Measurements from ENCODE around the gene SLC25A45. TPM values are rescaled to one million over a fixed set of nuclear protein-coding genes. Genes with fewer than 3 reads are reported as not detected.

The SLC25A45 gene
- total RNA-seq, 1 experiment from 2014 or later = 1.1 TPM

DNA sequence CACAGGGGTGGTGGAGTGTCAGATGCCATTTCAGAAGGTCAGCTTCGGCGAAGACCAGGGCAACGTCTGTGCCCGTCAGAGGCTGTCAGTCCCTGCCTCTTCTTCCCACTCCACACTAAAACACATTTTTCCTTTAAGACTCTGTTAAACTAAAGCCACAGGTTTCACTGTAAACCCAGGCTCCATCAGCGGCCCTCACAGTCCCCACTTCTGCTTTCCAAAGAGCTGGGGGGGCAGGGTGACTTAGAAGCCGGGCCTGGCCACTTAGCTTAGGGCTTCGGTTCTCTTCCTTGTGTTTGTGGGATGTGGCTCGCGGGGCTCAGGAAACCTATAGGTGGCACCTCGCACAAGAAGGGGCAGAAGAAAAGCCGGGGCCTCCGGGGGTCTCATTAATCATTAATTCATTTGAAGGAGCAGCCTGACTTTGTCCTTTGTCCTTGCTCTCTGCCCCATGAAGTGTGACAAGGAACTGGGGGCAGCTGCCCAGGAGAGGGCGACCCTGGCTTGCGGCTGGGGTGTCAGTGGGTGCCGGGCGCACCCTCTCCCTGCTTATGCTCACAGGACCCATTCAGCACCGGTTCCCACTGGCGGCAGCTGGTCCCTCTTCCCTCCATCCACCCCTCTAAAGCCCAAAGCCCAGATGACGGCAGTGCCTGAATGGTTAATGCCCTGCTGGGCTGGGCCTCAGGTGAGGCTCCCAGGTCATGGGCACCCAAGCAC is 4.1 kb downstream of the SLC25A45 start:
- peak; percentile 44 for DNase-seq (ENCODE audit: low read depth)
- in situ Hi-C loops (cut with HindIII; ENCODE audit: low pct_unique_long_range_greater_than_20kb, low sequenced_read_pairs) = no loop called here

DNA sequence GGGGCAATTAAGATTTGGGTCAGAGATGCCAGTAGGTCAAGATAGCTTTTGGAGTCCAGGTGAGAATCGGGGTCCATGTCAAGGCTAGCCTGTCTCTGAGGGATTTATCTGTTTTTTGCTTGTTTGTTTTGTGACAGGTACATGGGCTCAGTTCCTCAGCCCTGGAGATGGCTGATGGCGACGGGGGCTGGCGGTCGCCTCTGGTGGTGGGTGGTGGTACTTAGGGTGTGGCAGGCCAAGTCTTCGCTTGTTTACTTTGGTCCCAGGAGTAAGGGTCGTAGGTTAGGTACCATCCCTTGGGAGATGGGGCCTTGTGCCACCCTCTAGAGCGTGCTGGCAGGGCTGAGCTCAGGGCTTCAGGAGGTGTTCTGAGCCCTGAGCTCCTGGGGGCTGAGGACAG is 4.7 kb downstream of the SLC25A45 start:
- DNase-seq (ENCODE audit: low read depth) = no peak
- in situ Hi-C loops (cut with HindIII; ENCODE audit: low pct_unique_long_range_greater_than_20kb, low sequenced_read_pairs) = no loop called here

DNA sequence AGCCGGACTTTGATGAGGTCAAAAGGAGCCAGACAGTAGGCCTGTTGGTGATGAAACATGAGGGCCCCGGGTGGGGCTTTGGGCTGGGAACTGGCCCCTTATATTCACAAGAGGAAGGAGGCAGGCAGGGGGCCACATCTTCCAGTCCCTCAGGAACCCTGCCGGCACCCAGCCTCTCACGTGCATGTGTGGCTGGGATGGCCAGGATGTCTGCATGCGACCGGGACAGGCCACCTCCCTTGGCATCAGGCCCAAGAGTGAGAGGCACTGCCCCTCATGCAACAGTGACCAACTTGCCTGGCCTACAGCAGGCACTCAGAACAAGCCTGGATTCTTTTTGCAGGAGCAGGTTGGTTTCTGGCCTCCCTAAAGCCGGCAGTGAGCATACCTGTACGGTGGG is 5.4 kb downstream of the SLC25A45 start:
- DNase-seq (ENCODE audit: low read depth) = no peak
- in situ Hi-C loops (cut with HindIII; ENCODE audit: low pct_unique_long_range_greater_than_20kb, low sequenced_read_pairs) = no loop called here

DNA sequence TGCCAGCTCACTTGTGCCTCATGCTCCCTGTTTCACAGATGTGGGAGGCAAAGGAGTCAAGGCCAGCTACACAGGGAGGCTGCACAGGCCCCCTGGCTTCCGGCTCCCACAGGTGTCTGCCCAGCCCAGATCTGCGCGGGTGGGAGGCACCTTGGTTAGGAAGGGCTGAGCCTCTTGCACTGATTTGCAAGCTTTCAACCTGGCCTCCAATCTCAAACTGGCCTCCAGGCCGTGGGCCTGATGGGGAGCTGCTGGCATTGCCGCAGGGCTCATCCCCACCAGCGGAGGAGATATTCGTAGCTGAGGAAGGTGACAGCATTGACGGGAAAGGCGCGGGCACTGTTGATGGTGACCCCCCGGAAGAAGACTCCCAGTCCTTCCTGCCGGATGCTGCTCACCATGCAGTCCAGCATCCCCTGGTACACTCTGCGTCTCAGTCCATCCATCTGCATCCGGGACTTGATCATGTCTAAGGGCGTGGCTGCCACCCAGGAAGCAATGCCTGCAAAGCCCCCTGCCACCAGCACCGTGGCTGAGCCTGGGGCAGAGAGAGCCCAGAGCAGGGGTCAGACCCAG is 6.2 kb downstream of the SLC25A45 start:
- DNase-seq (ENCODE audit: low read depth) = no peak
- in situ Hi-C loops (cut with HindIII; ENCODE audit: low pct_unique_long_range_greater_than_20kb, low sequenced_read_pairs) = no loop called here

DNA sequence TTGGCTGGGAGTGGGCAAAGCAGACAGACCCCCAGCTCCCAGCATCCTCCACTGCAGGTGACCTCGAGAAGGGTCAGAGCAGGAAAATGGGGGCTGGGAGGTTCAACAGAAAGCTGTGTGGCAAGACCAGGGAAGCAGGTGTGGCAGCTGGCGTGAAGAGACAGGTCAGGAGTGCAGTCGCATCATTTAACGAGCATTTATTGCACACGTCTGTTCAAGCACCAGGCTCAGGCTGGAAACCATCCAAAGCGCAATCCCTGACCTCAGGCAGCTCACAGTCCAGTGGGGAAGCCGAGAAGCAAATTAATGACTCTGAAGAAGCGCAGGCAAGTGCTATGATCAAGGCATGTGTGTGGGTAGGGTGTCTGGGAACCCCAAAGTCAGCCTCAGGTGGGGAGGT is 7.4 kb downstream of the SLC25A45 start:
- DNase-seq (ENCODE audit: low read depth) = no peak
- in situ Hi-C loops (cut with HindIII; ENCODE audit: low pct_unique_long_range_greater_than_20kb, low sequenced_read_pairs) = no loop called here

DNA sequence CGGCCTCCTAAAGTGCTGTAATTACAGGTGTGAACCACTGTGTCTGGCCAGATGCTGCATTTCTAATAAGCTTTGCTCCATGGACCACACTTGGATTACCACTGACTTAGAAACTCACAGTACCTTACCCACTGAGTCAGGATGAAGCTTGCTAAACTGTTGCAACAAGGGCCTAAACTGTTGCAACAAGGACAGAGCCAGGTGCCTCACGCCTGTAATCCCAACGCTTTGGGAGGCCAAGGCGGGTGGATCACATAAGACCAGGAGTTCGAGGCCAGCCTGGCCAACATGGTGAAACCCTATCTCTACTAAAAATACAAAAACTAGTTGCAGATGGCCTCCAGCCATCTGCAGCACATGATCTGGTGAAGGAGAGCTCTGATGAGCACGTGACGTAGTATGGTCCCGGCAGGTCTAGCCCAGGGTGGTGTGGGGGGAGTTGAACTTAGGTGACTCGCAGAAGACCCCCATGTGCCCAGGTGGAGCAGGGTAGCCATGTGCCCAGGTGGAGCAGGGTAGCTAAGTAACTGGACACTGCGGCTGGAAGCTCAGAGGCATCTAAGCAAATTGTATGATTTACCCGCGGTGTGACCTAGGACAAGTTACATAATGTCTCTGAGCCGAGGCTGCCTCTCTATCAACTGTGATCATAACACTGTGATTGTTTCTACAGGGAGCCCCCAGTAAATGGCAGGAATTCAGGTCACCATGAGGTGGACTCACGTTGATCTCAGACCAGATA is 8.4 kb downstream of the SLC25A45 start:
- no peak for DNase-seq (ENCODE audit: low read depth)
- in situ Hi-C loops (cut with HindIII; ENCODE audit: low pct_unique_long_range_greater_than_20kb, low sequenced_read_pairs) = no loop called here

DNA sequence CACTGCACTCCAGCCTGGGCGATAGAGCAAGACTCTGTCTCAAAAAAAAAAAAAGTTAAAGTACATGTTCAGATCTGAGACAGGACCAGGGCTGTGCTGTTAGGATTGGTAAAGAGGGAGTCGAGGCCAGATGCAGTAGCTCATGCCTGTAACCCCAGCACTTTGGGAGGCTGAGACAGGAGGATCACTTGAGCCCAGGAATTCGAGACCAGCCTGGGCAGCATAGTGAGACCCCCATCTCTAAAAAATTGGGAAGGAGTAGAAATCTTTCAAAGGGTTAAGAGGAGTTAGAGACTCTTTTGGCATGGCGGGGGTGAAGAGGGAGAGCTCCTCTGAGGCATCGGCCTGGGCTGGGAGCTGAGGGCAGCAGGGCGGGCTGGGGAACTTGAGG is 11.8 kb downstream of the SLC25A45 start:
- DNase-seq (ENCODE audit: low read depth) = no peak
- in situ Hi-C loops (cut with HindIII; ENCODE audit: low pct_unique_long_range_greater_than_20kb, low sequenced_read_pairs) = no loop called here

DNA sequence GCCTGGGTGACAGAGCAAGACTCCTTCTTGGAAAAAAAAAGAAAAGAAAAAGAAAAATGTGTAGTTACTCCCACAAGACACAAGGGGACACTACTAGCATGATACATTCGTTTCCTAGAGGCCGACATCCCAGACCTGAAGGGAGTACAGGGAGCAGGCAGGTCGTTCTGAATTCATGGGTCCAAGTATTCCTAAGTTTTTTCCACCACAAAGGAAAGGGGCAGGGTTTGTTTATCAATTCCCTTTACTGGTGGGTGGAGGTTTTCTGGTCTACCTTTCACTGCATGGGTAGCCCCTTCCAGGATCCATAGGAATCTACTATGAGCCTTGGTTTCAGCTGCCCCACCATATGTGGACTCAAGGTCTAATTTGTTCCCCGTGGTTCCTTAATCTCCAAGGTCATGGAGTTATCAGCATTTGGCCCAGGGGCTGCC is 16.1 kb downstream of the SLC25A45 start:
- peak; percentile 71 for DNase-seq (ENCODE audit: low read depth)
- in situ Hi-C loops (cut with HindIII; ENCODE audit: low pct_unique_long_range_greater_than_20kb, low sequenced_read_pairs) = no loop called here

DNA sequence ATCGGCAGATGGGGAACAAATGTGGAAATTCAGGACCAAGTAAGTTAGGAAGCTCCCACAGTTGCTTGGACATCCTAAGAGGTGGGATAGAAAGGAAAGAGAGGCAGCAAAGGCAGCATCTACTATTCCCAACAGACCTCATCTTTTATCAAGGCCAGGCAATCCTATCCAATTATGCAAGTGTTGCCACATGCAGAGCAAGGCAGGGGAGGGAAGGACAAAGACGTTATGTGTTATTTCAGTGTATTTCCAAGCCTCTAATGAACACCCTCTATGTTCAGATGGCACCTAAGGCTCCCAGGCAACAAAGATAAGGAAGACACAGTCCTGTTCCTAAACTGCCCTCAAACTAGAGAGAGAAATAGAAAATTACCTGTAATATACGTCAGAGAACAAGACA is 18.7 kb downstream of the SLC25A45 start:
- DNase-seq (ENCODE audit: low read depth) = no peak
- in situ Hi-C loops (cut with HindIII; ENCODE audit: low pct_unique_long_range_greater_than_20kb, low sequenced_read_pairs) = no loop called here

DNA sequence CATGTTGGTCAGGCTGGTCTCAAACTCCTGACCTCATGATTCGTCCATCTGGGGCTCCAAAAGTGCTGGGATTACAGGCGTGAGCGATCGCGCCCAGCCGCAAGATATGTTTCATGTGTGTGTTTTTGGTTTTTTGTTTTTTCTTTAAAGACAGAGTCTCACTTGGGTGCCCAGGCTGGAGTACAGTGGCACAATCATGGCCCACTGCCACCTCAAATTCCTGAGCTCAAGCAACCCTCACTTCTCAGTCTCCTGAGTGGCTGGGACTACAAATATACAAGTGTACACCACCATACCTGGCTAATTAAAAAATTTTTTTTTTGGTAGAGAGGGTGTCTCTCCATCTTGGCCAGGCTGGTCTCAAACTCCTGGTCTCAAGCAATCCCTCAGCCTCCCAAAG is 19.5 kb downstream of the SLC25A45 start:
- no peak for DNase-seq (ENCODE audit: low read depth)
- in situ Hi-C loops (cut with HindIII; ENCODE audit: low pct_unique_long_range_greater_than_20kb, low sequenced_read_pairs) = no loop called here

DNA sequence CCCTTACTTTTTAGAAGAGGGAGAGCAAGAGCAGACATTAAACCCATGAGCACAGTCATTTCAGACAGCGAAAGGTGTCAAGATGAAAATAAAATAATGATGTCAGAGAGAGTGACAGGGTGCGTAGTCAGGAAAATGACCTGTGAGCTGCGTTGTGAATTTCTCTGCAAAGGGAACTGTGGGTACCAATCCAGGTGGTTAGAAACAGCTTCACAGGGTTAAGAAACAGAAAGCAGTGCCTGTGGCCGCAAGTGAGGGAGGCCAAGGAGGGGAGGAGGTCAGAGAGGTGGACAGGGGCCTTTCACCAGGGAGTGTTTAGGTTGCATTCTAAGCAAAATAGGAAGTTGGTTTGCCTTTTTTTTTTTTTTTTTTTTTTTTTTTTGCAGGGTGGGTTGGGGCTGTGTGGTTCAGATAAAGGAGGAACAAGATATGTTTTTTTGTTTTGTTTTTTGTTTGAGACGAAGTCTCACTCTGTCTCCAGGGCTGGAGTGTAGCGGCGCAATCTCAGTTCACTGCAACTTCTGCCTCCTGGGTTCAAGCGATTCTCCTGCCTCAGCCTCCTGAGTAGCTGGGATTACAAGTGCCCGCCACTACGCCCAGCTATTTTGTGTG is 20.0 kb downstream of the SLC25A45 start:
- in situ Hi-C loops (cut with HindIII; ENCODE audit: low pct_unique_long_range_greater_than_20kb, low sequenced_read_pairs) = no loop called here
- no peak for DNase-seq (ENCODE audit: low read depth)

DNA sequence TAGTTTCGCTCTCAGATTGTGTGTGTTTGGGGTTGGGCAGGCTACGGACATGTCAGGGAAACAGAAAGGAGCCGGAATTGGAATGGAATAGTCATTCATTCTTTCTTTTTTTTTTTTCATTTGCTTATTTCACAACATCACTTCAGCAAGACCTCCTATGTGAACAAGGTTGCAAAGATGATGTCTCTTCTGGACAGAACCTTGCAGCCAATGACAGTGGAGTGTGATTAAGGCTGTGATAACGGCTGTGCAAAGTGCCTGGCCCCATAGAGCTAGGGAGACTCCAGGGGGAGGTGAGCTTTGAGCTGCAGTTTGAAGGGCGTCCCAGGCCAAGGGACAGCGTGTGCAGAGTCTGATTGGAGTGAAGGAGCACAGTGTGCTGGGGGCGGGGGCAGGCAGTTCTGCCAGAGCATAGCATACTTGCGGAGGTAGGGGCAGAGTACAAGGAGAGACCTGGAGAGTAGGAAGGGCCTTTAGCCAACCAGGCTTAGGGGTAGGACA is 24.5 kb downstream of the SLC25A45 start:
- no peak for DNase-seq (ENCODE audit: low read depth)
- in situ Hi-C loops (cut with HindIII; ENCODE audit: low pct_unique_long_range_greater_than_20kb, low sequenced_read_pairs) = no loop called here

DNA sequence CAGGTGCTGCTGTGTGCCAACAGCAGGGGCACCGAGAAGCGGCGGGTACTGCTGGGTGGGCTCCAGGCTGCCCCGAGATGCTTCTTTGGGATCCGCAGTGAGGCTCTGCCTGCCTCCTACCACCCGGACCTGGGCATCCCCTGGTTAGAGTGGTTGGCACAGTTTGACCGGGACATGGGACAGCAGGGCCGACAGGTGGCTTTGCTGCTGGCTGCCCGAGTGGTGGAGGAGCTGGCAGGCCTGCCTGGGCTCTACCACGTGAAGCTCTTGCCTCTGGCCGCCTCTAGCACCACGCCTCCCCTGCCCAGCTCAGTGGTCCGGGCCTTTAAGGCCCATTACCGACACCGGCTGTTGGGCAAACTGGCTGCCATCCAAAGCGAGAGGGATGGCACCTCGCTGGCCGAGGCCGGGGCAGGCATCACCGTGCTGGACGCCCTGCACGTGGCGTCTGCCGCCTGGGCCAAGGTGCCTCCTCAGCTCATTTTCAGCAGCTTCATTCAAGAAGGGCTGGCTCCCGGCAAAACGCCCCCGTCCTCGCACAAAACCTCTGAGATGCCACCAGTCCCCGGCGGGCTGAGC is 26.0 kb downstream of the SLC25A45 start:
- DNase-seq (ENCODE audit: low read depth) = no peak
- in situ Hi-C loops (cut with HindIII; ENCODE audit: low pct_unique_long_range_greater_than_20kb, low sequenced_read_pairs) = no loop called here

DNA sequence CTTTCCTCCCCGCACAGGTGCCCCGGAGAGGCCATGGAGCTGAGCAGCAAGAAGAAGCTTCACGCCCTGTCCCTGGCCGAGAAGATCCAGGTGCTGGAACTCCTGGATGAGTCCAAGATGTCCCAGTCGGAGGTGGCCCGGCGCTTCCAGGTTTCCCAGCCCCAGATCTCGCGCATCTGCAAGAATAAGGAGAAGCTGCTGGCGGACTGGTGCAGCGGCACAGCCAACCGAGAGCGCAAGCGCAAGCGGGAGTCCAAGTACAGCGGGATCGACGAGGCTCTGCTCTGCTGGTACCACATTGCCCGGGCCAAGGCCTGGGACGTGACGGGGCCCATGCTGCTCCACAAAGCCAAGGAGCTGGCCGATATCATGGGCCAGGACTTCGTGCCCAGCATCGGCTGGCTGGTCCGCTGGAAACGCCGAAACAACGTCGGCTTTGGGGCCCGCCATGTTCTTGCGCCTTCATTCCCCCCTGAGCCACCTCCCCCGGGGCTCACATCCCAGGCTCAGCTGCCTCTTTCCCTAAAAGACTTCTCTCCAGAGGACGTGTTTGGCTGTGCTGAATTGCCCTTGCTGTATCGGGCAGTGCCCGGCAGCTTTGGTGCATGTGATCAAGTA is 26.6 kb downstream of the SLC25A45 start:
- in situ Hi-C loops (cut with HindIII; ENCODE audit: low pct_unique_long_range_greater_than_20kb, low sequenced_read_pairs) = no loop called here

DNA sequence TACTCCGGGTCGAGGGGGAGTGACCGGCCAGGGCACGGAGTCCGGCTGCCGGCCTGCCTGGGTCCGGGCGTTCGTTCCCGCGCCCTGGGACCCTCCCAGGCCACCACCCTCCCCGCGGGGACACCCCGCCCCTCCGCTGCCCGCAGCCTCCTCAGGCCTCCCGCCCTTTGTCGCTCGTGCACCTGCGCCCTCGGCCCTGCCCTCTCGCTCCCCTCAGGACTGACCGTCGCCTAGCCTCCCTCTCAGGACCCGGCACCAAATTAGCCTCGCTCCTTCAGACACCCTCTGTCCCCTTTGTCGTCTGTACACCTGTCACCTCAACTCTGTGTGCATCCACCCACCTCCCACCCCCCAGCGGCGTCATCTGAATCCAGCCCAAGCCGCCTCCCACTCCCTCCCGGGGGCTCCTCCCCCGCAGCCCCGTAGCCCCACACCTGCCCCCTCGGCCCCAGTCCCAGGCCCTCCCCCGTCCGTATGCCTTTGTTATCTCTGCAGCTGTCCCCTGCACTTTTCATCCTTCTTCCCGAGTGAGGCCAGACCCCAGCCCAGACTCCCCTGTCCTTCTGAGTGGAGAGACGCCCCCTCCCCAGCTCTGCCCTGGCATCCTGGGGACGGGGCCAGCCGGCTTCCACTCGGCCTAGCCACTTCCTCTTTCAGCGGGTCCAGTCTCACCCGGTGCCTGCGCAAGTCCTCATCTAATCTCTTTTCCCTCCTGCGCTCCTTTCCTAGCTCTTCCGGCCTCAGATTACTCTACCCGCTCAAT is 27.3 kb downstream of the SLC25A45 start:
- in situ Hi-C loops (cut with HindIII; ENCODE audit: low pct_unique_long_range_greater_than_20kb, low sequenced_read_pairs) = no loop called here
- DNase-seq (ENCODE audit: low read depth) = no peak

More for the DNA sequence above, 26.6 kb downstream of the SLC25A45 start:
- no peak for DNase-seq (ENCODE audit: low read depth)

DNA sequence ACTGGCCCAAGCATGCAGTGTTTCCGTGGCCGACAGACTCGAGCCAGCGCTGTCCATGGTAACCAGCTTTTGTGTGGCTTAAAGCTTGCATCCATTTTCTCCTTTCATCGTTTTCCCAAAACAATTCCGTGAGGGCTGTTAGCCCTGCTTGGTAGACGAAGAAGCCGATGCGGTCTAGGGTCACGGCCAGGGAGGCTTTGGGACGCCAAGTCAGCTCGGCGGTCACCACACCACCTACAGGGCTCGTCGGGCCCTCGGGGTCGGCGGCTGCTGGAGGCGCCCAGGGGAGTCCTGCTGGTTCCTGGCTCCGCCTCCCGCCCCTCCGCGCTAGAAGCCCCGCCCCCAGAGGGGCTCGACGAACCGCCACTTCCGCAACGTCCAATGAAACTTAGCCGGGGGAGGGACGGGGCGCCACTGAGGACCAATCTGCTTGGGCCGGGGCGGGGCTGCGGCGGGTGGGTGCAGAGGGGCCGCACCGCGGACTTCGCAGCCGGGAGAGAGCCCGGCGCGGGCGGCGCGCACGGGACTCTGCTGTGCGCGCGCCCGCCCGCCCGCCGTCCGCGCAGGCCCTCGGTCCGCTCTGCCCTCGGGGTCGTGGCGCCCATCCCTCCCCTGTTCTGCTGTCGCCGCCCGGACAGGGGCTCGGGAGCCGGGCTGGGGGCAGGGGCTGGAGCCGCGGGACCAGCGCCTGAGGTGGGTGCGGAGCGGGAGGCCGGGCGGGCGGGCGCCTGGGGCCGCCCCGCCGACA is 28.0 kb downstream of the SLC25A45 start, which contains the start of gene TIGD3:
Gene TIGD3, plus strand, starts transcription at position 487 of the 748 bp plus-strand sequence. CDS start 1,058 bp downstream, outside the sequence.
- in situ Hi-C loops (cut with HindIII; ENCODE audit: low pct_unique_long_range_greater_than_20kb, low sequenced_read_pairs) = no loop called here
- peak; percentile 87 for DNase-seq (ENCODE audit: low read depth)

DNA sequence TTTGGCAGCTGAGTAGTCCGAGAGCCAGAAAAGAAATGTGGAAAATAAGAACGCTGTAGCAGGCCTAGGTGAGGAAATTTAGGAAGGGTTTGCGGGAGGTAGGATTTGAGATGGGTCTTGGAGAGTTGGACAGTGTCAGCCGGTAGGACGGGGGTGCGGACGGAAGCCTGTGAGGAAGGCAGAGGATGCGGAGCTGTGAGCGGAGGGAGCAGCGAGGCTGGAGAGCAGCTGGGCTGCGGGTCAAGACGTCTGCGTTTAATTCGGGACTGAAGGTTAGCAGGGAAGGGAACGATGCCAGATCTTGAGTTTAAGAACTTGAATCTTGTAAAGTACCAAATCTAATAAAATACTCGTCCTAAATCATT is 28.6 kb downstream of the SLC25A45 start:
- in situ Hi-C loops (cut with HindIII; ENCODE audit: low pct_unique_long_range_greater_than_20kb, low sequenced_read_pairs) = no loop called here

More for the DNA sequence above, 28.6 kb downstream of the SLC25A45 start:
- DNase-seq (ENCODE audit: low read depth) = no peak

Data from Caki2 (cell line).